Measurements from ENCODE around the gene EIF3A.

DNA sequence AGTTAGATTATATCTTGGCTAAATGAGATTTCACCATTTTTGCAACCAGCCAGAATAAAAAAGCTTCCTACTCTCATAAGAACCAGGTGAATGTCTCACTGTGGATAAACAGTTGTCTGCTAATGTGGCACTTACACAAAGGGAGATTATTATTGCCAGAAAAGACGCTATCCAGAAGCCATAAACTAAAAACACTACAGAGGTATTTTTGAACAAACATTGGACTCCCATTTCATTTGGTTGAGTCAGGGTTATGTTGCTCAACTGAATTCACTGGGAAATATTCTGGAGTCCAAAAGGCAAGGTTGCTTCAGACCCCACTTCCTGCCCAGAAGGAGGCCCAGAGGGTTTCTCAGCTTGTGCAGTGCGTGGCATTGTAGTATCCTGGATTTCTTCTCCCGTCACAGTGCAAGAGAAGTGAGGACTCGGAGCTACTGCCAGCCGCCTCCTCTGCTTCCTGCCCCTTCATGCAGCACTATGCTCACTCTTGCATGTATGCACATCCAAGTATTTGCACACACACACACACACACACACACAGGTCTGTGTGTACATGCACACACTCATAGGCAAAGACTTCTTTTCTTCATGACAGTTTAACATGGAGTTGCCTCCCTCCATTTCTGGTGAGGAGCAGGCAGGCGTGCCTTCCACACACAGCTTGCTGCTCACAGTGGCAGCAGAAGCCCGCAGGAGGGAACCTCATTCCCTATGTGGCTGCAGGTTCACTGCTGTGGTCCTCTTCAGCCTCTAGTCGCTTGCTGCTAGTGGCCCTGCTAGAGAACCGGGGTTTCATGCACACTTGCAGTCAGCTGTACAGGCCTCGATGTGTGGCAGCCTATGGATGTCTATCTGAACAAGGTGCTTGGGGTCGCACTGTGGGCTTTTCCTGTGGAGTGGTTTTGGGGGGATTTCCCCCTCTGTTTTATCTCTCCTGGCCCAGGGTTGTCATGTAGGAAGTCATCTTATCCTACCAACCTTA lies 33.4 kb upstream of the EIF3A start:
- TF ChIP-seq CHD4 (IDR thresholded peaks at IDR 0.05; ENCODE audit: insufficient read depth, insufficient replicate concordance, low read depth, low read length, poor library complexity, severe bottlenecking): no peak
- TF ChIP-seq FOSL1 (tag; conservative IDR thresholded peaks at IDR 0.05): no peak
- no peak for TF ChIP-seq ZFX (CRISPR knock-in tag; IDR thresholded peaks at IDR 0.05)
- TF ChIP-seq ZNF766 (CRISPR knock-in tag; conservative IDR thresholded peaks at IDR 0.05): no peak

All from K562 (cell line).